GM19452 (cell line): ENCODE data around the gene TTC9B.

Experiments
- ATAC-seq: cut with Tn5 transposase; IDR thresholded peaks from one replicate; pipeline ENCODE4 v1.9.1; 2021; ENCODE audit not compliant: unreplicated experiment

TTC9B gene

GRCh38 chr19:40249201-40249600, 31.0 kb upstream of the TTC9B start:
- no peak for ATAC-seq

GRCh38 chr19:40247735-40248262, 29.6 kb upstream of the TTC9B start:
- no peak for ATAC-seq

- ATAC-seq, result no peak
These were observed 29.0 kb upstream of the TTC9B start for GRCh38 chr19:40247178-40247577.

- ATAC-seq, result no peak
These were observed 28.3 kb upstream of the TTC9B start for GRCh38 chr19:40246292-40247073.

- ATAC-seq, result no peak
These were observed 27.4 kb upstream of the TTC9B start for GRCh38 chr19:40245506-40246128.

GRCh38 chr19:40244579-40245317, 26.6 kb upstream of the TTC9B start:
- ATAC-seq, result no peak

GRCh38 chr19:40243181-40243580, 25.0 kb upstream of the TTC9B start:
- no peak for ATAC-seq

- no peak for ATAC-seq
These were observed 24.3 kb upstream of the TTC9B start for GRCh38 chr19:40242480-40242879.

- ATAC-seq, result no peak
These were observed 23.7 kb upstream of the TTC9B start for GRCh38 chr19:40241809-40242384.

GRCh38 chr19:40241125-40241808, 23.1 kb upstream of the TTC9B start:
- no peak for ATAC-seq

- ATAC-seq, result no peak
These were observed 22.1 kb upstream of the TTC9B start for GRCh38 chr19:40240332-40240731.

- ATAC-seq, result no peak
These were observed 21.4 kb upstream of the TTC9B start for GRCh38 chr19:40239415-40240226.

GRCh38 chr19:40238775-40239174, 20.6 kb upstream of the TTC9B start:
- no peak for ATAC-seq

GRCh38 chr19:40237791-40238190, 19.6 kb upstream of the TTC9B start:
- ATAC-seq, result no peak

- ATAC-seq, result no peak
These were observed 18.2 kb upstream of the TTC9B start for GRCh38 chr19:40236366-40236765.

GRCh38 chr19:40236026-40236355, 17.8 kb upstream of the TTC9B start:
- no peak for ATAC-seq

- ATAC-seq, result no peak
These were observed 17.2 kb upstream of the TTC9B start for GRCh38 chr19:40235238-40236025.

- no peak for ATAC-seq
These were observed 16.4 kb upstream of the TTC9B start for GRCh38 chr19:40234429-40235237.
